GM19193 (cell line): ENCODE measurements around the gene NCKAP1.

Source experiments
- POLR2A ChIP-seq: IDR thresholded peaks from 4 replicates; pipeline ENCODE4 v1.6.1; 2011; ENCODE audit not compliant: insufficient read depth, insufficient read length; ENCODE audit errors: extremely low read depth

NCKAP1 gene

GRCh38 chr2:182860858-182861257 is 177.4 kb downstream of the NCKAP1 start:
- TF ChIP-seq POLR2A = no peak
